ENCODE measurements around the gene SDSL.

GRCh38 chr12:113462998-113463745 lies 41.0 kb downstream of the SDSL start:
- TF ChIP-seq, protein P1, sequence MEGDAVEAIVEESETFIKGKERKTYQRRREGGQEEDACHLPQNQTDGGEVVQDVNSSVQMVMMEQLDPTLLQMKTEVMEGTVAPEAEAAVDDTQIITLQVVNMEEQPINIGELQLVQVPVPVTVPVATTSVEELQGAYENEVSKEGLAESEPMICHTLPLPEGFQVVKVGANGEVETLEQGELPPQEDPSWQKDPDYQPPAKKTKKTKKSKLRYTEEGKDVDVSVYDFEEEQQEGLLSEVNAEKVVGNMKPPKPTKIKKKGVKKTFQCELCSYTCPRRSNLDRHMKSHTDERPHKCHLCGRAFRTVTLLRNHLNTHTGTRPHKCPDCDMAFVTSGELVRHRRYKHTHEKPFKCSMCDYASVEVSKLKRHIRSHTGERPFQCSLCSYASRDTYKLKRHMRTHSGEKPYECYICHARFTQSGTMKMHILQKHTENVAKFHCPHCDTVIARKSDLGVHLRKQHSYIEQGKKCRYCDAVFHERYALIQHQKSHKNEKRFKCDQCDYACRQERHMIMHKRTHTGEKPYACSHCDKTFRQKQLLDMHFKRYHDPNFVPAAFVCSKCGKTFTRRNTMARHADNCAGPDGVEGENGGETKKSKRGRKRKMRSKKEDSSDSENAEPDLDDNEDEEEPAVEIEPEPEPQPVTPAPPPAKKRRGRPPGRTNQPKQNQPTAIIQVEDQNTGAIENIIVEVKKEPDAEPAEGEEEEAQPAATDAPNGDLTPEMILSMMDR (IDR thresholded peaks at IDR 0.05) = no peak
- TF ChIP-seq POLR2A (IDR thresholded peaks at IDR 0.05) = no peak

All from esophagus squamous epithelium (tissue), 4 donors.